GM21619 (cell line): ENCODE measurements around the gene PNLIPRP3.
"Not testable (repeated sequence)": the region's sequence is repeated elsewhere in the genome, so short reads cannot be mapped to it uniquely, and the experiment has no call there.

ENCODE experiments used
- ATAC-seq: cut with Tn5 transposase; IDR thresholded peaks from one replicate; pipeline ENCODE4 v1.9.1; 2021; ENCODE audit not compliant: unreplicated experiment

PNLIPRP3 gene

DNA sequence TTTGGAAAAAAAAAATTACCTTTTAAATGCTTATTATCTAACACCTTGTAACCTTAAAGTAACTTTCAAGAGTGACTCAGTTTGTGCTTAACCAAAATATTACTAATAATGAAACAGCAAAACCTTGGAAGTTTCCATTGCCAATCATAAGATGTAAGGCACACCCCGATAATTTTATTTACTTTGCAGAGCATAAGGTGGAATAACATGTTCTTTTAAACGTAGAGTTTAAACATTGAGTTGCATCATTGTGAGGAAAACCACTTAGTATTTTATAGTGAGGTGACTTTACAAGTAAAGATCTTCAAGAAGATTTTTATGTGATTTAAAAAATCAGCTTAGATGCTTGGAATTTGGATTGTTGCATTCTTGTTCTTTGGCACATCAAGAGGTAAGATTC, at the start of gene PNLIPRP3:
Gene PNLIPRP3 (plus strand): TSS at position 177 of the 400 bp plus-strand sequence. CDS start 166 bp downstream, at position 343.
- ATAC-seq: no peak

DNA sequence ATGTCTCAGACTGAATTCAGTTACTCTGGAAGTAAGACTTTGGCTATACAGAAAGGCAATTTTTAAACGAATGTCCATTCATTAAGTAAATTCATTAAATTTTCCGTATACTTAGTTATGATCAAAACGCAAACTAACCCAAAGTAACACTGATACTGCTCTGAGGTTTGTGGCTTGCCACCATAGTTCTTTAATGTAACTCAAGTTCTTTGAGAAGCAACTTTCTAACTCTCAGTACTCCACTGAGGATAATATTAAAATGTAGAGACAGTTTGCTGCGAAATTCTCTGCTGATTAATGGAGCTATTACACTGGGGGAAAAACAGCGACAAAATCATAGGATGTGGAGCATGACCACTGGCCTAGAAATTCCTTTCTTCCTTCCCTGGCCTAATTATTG, 45.4 kb upstream of the PNLIPRP3 start:
- no peak for ATAC-seq

DNA sequence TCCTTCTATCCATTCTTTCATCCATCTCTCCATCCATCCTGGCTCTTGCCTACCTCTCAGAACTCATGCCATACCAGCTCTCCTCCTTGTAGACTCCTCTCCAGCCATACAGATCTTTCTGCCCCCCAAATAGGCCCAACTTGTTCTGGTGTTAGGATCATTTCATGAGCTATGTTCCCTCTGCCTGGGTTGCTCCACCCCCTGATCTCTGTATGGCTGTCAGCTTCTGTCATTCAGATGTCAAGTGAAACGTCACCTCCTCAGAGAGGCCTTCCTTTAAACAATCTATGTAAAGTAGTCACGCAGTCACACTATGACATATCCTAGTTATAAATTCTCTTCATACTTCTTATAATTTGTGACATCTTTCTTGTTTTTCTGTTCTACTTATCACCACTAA, 42.3 kb upstream of the PNLIPRP3 start:
- ATAC-seq: no peak

DNA sequence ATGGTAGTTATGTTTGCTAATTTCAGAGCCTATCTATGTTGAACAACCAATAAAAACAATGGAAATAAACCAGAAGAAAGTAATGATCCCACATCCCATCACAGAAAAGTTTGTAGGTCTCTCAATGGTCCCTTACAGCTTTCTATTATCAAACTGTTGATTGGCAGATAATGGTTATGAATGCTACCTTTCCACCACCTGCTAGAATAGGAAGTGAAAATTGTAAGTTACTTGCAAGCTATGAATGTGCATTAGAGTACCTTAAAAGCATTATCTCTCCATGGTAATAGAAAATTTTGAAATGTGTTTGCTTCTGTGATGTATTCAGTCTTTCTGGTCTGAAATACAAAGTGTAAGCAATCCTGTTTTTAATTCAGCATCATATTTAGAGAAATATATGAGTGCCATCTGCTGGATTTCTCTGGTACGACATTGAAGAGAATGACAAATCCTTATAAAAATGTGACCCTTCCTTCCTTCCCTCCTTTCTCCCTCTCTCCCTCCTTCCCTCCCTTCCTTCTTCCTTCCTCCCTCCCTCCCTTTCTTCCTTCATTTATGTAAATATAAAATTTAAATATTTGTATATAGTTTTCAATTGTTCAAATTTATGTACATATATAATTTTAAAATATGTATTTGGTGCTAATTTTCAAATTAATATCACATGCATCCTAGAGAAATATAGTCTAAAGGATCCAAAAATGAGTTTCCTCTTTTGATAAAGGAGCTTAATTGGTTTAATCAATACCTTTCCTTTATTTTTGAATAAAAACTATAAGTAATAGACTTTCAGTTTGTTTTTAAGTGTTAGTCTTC, 41.4 kb upstream of the PNLIPRP3 start:
- peak; percentile 69 for ATAC-seq

DNA sequence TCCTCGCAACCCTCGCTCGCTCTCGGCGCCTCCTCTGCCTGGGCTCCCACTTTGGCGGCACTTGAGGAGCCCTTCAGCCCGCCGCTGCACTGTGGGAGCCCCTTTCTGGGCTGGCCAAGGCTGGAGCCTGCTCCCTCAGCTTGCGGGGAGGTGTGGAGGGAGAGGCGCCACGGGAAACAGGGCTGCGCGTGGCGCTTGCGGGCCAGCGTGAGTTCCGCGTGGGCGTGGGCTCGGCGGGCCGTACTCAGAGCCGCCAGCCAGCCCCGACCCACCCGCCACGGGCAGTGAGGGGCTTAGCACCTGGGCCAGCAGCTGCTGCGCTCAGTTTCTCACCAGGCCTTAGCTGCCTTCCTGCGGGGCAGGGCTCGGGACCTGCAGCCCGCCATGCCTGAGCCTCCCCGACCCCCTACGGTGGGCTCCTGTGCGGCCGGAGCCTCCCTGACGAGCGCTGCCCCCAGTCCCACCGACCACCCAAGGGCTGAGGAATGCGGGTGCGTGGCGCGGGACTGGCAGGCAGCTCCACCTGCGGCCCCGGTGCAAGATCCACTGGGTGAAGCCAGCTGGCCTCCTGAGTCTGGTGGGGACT, 34.3 kb upstream of the PNLIPRP3 start:
- not testable (repeated sequence) for ATAC-seq

DNA sequence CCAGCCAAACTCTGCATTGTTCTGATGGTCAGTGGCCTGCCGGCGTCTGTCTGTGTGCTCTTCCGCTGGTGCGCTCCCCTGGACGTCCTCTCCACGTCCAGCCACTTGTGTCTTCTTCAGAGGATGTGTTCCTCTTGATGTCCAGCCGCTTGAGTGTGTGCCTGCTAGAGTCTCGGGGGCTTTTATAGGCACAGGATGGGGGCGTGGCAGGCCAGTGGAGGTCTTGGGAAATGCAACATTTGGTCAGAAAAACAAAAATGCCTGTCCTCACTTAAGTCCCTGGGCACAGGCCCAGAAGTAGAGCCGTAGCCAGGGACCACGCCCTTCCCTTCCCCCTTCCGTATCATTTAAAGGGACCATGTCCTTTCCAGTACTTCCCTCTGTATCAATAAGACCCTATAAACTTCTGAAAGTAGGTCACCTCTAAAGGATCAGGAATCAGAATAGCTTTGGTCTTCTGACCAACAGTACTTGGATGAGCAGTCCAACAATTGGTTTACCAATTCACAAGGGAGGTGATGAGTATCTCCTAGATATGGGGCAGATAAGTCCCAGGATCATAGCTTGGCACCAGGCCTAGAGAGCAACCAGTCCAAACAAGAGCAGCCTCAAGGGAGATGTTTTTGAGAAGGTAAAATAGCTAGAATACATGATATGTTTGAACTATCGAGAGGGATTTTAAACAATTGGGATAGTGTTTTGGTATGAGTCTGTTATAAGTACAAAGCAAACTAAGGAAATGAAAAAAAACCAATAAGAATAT, 32.2 kb upstream of the PNLIPRP3 start:
- no peak for ATAC-seq

DNA sequence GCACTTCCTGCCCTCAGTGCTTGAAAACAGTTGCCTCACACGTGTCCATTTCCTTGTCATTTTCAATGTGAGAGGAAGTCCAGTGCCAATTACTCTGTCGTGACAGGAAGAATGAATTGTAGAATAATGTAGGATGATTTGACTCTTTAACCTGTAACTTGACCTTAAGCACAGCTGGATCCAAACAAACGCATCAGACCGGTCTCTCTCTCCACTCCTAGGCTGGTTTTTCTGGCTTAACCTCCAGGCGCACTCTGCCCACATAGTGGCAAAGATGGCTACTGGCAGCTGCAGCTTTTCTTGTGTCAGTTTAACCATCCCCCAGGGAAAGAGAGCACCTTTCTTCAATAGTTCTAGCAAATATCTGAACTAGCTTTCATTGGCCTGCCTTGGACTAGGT, 29.4 kb upstream of the PNLIPRP3 start:
- ATAC-seq: no peak

DNA sequence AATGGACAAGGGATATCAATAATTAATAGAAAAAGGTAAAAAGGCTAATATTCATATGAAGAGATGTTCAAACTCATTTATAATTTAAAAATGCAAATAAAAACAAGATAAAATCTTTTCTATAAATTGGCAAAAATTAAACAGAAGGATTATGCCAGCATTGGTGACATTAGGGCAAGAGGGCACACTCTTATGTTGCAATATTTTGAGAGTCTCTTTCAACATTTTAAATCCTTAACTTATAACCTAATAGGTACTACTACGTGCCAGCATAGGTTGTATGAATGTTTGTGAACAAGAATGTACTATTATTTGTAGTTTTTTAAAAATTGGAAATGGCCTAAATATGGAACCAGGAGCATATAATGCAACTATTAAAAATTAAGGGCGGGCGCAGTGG, 24.8 kb upstream of the PNLIPRP3 start:
- ATAC-seq: no peak

DNA sequence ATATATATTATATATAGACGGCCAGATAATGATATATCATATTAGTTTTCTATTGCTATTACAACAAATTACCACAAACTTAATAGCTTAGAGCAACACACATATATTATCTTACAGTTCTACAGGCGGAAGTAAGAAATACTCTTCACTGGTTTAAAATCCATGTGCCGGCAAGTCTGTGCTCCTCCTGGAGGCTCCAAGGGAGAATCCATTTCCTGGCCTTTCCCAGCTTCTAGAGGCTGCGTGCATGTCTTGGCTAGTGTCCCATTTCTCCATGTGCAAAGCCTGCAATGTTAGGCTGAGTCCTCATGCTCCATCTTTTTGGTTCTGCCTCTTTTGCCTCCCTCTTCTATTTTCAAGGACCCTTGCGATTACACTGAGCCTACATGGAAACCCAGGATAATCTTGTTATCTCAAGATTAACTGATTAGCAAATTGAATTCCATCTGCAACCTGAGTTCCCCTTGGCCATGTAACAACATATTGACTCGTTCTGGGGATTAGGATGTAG, 23.9 kb upstream of the PNLIPRP3 start:
- ATAC-seq: no peak

DNA sequence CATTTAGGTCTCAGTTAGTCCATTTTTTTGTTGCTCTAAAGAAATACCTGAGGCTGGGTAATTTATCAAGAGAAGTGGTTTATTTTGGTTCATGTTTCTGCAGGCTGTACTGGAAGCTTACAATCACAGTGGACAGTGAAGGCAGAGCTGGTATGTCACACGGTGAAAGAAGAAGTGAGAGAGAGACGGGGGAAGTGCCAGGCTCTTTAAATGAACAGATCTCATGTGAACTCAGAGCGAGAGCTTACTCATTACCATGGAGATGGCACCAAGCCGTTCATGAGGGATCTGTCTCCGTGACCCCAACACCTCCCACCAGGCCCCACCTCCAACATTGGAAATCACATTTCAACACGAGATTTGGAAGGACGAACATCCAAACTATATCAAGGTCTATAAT, 18.9 kb upstream of the PNLIPRP3 start:
- ATAC-seq: peak; percentile 54

DNA sequence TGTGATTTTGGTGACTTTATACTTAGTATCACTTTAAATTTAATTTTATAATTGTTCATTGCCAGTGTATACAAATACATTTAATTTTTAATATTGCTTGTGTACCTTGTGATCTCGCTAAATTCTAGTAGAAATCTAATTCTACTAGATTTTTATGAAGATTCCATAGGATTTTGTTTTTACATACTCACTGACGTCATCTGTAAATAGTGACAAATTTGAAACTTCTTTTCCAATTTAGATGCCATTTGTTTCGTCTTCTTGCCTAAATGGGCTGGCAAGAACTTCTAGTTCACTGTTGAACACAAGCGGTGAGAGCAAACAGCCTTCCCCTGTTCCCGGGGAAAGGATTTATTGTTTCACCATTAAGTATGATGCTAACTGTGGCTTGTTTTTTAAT, 17.3 kb upstream of the PNLIPRP3 start:
- no peak for ATAC-seq

DNA sequence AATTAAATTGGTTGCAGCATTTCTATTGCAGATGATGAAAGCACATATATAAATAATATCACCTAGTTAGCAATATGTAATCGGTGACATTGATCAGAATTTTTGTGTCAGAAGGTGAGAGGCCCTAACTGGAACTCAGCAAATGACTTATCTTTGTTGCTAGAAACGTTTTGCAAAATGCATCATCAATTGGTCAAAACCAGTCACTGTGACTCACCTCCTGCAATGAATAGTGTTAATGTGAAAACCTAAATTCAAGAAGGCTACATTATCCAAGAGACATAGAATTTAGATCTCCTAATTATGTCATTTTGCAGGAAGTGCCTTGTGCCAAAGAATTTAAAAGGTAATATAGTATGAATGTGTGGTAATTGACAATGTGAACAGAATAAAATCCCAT, 9.8 kb upstream of the PNLIPRP3 start:
- ATAC-seq: no peak

DNA sequence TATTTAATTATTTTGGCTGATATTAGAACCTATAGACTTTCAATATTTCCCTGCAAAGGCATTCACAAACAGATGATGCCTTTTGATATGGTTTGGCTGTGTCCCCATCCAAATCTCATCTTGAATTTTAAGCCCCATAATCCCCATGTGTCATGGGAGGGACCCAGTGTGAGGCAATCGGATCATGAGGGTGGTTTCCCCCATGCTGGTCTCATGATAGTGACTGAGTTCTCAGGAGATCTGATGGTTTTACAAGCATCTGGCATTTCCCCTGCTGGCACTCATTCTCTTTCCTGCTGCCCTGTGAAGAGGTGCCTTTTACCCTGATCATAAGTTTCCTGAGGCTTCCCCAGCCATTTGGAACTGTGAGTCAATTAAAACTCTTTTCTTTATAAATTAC, 9.3 kb upstream of the PNLIPRP3 start:
- ATAC-seq: no peak

DNA sequence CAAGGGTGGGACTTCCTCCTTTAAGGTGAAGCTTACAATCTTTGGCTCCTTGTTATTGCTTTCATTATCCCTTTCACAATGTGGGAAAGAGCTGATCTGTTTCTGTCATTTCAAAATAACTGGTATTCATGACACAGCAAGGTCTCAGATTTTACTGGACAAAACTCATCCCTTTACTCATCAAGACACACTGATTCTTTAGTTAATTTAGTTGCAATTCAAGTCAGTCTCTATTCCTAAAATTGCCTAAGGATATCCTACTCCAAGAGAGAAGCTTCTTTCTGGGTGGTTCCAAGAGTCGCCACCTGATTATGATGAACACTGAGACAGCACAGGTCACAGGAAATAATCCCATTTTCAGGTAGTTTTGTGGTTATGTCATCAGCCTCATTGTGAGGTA, 5.8 kb upstream of the PNLIPRP3 start:
- ATAC-seq: no peak

DNA sequence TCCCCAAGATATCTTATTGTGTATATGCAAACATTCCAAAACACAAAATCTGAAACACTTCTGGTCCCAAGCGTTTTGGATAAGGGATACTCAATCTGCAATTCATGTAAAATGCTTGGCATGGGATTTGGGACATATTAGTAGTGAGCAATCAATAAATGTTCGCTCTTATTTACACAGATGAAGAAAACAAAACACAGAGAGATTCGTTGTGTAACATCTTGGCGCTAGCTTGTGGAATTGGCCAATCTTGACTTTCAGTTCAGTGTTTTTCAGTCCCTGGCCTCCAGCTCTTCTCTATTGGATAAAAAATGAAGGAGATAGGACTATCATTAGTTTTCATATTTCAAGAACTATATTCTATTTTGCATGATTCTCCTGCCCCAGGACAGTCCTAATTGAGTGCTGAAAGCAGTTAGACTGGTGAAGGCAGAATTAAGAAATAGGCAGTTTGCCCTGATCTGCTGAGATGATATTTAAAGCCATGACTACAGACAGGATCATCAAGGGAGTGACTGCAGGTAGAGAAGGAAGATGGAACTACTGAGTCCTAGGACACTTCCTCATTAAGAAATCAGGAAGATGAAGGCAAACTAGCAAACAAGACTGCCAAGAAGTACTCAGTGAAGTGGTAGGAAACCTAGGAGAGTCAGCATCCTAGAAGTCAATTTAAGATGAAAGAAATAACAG, 1.8 kb downstream of the PNLIPRP3 start:
- ATAC-seq: no peak

DNA sequence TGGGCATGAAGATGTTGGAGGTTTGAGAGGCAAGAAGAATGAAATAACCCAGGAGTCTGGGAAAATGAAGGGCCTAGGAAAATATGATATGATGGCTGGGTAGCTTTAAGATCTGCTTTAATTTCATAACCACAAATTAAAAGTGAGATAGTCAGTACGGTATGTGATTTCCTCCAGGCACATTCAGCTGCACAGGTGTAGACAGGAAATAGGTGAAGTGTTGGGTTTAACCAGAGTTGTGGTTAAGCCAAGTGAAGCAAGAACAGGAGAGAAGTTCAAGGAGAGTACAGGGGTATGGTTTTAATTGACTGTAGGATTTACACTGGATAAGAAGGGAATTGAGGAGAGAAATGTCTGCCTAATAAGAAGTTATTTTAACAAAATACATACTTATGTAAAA, 2.6 kb downstream of the PNLIPRP3 start:
- no peak for ATAC-seq

DNA sequence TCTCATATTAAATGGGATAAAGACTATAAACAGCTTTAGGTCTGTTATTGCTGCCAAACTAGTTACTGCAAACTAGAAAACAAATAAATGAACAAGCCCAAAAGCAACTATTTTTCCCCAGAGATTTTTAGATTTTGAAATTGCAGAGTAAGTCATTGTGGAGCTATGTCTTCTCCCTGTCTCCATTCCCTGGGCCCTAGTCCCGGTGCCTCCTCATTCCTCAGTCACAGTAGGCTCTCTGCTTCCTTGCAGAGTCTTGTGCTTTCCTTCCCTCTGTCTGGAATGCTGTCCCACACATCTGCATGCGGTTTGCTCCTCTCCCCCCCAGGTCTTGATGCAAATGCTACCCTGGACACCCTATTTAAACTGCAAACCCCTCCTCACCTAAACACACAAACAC, 4.0 kb downstream of the PNLIPRP3 start:
- no peak for ATAC-seq

DNA sequence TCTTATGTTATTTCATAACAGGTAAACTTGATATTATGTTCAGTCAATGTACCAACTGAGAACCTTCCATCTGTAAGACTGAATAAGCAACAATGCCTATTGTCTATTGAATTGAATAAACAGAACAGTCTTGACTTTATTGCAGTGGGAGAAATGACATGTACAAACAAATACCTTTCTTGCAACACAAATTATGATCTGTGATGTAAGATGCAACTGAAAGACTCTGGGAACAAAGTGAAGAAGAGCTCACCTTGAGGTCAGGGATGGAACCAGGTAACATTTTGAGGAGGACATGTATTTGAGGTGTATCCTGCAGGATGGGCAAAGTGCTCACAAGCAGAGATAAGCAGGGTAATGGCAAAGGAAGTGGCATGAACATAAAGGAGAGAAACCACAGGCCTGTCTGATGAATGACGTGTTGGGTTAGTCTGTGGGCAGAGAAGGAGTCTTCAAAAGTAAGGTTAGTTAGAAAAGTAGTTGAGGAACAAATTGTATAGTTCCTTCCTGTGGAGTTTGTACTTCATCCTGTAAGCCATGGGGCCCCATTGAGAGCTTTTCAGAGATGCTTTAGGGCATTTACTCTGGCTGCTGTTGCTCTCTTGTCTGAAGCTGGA, 9.5 kb downstream of the PNLIPRP3 start:
- no peak for ATAC-seq

DNA sequence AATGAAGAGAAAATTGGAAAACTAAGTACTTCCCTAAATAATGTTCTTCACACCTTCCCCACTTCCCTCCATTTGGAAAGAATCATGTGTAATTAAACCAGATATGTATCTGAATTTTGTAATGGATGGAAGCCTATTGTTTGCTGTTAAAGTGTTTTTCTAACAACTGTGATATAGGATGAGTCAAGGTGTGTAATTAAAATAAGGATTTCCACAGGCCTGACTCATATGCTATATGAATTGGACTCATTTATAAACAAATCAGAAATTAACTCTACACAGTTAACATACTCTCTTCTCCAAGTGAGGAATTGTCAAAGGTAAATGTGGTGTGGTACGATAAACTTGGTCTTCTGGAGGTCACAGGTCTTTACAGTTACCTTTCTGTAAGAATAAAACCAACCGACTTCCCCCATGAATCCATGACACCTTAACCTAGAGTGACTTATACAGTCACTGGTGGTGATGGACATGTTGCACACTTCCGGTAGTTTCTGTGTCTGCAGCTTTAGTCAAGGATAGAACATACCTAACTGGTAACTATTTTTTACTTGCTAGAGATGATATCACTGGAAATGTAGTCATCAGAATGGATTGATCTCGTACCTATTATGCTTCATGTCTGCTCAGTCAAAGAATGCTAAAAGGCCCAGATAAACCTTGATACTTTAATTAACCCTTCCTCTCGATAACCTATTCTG, 12.8 kb downstream of the PNLIPRP3 start:
- no peak for ATAC-seq

DNA sequence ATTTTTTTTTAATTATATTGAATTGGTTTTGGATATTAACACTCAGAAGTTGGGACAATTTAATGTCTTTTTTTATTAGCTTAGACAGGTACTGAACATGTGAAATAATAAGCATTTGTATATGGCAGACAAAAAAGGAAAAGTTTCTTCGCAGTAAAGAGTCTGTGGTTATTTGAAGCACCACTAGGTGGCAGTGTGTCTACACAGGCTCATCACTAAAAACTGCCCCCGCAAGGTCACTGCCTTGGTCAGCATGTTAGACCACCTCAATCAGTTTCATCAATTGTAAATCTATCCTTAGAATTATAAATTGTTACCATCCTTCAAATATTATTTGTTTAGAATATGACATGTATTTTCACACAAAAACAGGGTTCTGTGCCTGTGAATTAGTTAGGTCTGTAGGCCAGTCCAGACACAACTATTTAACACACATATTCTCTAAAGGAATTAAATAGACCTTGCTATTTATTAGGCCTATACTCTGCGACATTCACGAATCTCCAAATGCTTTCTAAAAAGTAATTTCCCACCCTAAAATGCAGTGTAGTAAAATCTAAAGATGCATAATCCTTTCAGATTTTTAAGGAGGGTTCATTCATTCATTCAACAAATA, 17.0 kb downstream of the PNLIPRP3 start:
- ATAC-seq: peak; percentile 89
